PC-9 (cell line): ENCODE measurements around the gene MXRA8. TPM values are rescaled to one million over a fixed set of nuclear protein-coding genes. Genes with fewer than 3 reads are reported as not detected.
"Not testable (repeated sequence)": the region's sequence is repeated elsewhere in the genome, so short reads cannot be mapped to it uniquely, and the experiment has no call there.

ENCODE experiments used
- BruUV-seq: library from RNA; stranded (reverse); fragments of 400-500 nt; replicated peaks from 2 replicates; lab custom pipeline; 2021; lab: Mats Ljungman, UMichigan
- CTCF ChIA-PET: fragments of 300-600 bp; sonication (Branson Sonifier 250); formaldehyde crosslinking; loops from one replicate; lab custom pipeline; 2022; ENCODE audit warnings: antibody characterized with exemption; lab: Charles Lee
- POLR2A ChIA-PET: fragments of 300-600 bp; sonication (Branson Sonifier 250); formaldehyde crosslinking; loops from one replicate; lab custom pipeline; 2022; ENCODE audit warnings: antibody characterized with exemption; ENCODE audit not compliant: unreplicated experiment; lab: Charles Lee
- DNase-seq, 2 experiments: peaks; one replicate each; pipeline versions ENCODE4 v3.0.0 to v3.0.0-alpha.2; 2015 to 2022; ENCODE audit warnings: mixed read lengths in 1 of 2
- H2AFZ ChIP-seq: fragments of 200-600 bp; sonication (generic); 2 replicates; pipeline ENCODE4 v1.8.1; 2017; ENCODE audit warnings: antibody characterized with exemption
- H3F3A ChIP-seq: fragments of 200-600 bp; sonication (generic); 2 replicates; pipeline ENCODE4 v1.8.1; 2017; ENCODE audit warnings: antibody characterized with exemption, mild to moderate bottlenecking, low read depth; ENCODE audit not compliant: insufficient read depth
- H3K27ac ChIP-seq: fragments of 200-600 bp; sonication (generic); 2 replicates; pipeline ENCODE4 v1.6.1; 2016; ENCODE audit warnings: mixed run types
- H3K27me3 ChIP-seq: fragments of 200-600 bp; sonication (generic); 2 replicates; pipeline ENCODE4 v1.6.1; 2016; ENCODE audit warnings: low read depth, mixed run types; ENCODE audit not compliant: insufficient read depth
- H3K36me3 ChIP-seq: fragments of 200-600 bp; sonication (generic); 2 replicates; pipeline ENCODE4 v1.6.1; 2016; ENCODE audit warnings: low read depth, mixed run types
- H3K4me1 ChIP-seq: fragments of 200-600 bp; sonication (generic); replicated peaks from 2 replicates; pipeline ENCODE4 v1.6.1; 2016; ENCODE audit warnings: mixed run types; ENCODE audit not compliant: insufficient read depth
- H3K4me2 ChIP-seq: fragments of 200-600 bp; sonication (generic); 2 replicates; pipeline ENCODE4 v1.6.1; 2017; ENCODE audit warnings: mixed run types
- H3K4me3 ChIP-seq: fragments of 200-600 bp; sonication (generic); 2 replicates; pipeline ENCODE4 v1.6.1; 2016; ENCODE audit warnings: mixed run types
- H3K79me2 ChIP-seq: fragments of 200-600 bp; sonication (generic); 2 replicates; pipeline ENCODE4 v1.6.1; 2017; ENCODE audit warnings: low read depth, mixed run types
- H3K9me2 ChIP-seq: fragments of 200-600 bp; sonication (generic); 2 replicates; pipeline ENCODE4 v1.8.1; 2017; ENCODE audit warnings: mild to moderate bottlenecking; ENCODE audit not compliant: insufficient read depth
- H3K9me3 ChIP-seq: fragments of 200-600 bp; sonication (generic); 2 replicates; pipeline ENCODE4 v1.8.1; 2016; ENCODE audit warnings: low read depth; ENCODE audit not compliant: insufficient read depth
- H4K20me1 ChIP-seq: fragments of 200-600 bp; sonication (generic); 2 replicates; pipeline ENCODE4 v1.8.1; 2017; ENCODE audit not compliant: insufficient read depth
- CTCF ChIP-seq: fragments of 200-600 bp; sonication (generic); conservative IDR thresholded peaks from 2 replicates; pipeline ENCODE4 v1.6.1; 2017; ENCODE audit warnings: mixed run types, antibody characterized with exemption, mild to moderate bottlenecking, moderate library complexity
- EZH2 ChIP-seq: fragments of 200-600 bp; sonication (generic); IDR thresholded peaks from 2 replicates; pipeline ENCODE4 v1.8.0; 2017; ENCODE audit warnings: antibody characterized with exemption, low read depth
- intact Hi-C: fragments of 100-400 bp; cut with micrococcal nuclease; formaldehyde crosslinking; loops from one replicate; pipeline ENCODE4 v1.10.0; 2022; ENCODE audit not compliant: unreplicated experiment
- total RNA-seq: library from RNA; stranded (reverse); gene quantifications from 2 replicates; pipeline ENCODE4 v1.2.3, GENCODE V29; 2021

MXRA8 gene
- total RNA-seq, 1 experiment from 2014 or later: 0.55 TPM

- Histone ChIP-seq H3K4me2 (no peak overlapping the region), H2AFZ (no peak overlapping the region), H3K79me2 (peaks cover 25% of the 10 kb centered on the region), H4K20me1 (no peaks in the 10 kb centered on the region), H3F3A (peaks cover 20% of the 10 kb centered on the region; the same call in 1 of the 2 replicates), H3K27me3 (no peaks in the 10 kb centered on the region), H3K27ac (no peak overlapping the region), H3K9me3 (no peaks in the 10 kb centered on the region), H3K36me3 (no peaks in the 10 kb centered on the region; the same call in 1 of the 2 replicates), H3K4me3 (no peak overlapping the region), H3K9me2 (no peaks in the 10 kb centered on the region), H3K4me1 (peaks cover 16% of the 10 kb centered on the region)
- POLR2A ChIA-PET: interaction anchor here (0.6 kb wide), 3 partner anchors 90 to 134 kb away, joined by 3 to 7 read pairs (median 5); no protein-coding TSS in a partner anchor
- CTCF ChIA-PET: no interaction called here
- no TSS peak for BruUV-seq
- no peak for TF ChIP-seq EZH2
- peak; percentile 93 for TF ChIP-seq CTCF
- intact Hi-C loops: loop anchor here (2.0 to 10.0 kb wide), 2 partner anchors 27 to 133 kb away; no protein-coding TSS in a partner anchor
- peak in 1 of 2 experiments; percentile 77 for DNase-seq
Measured at GRCh38 chr1:1371746-1372711, 13.7 kb upstream of the MXRA8 start.

DNA sequence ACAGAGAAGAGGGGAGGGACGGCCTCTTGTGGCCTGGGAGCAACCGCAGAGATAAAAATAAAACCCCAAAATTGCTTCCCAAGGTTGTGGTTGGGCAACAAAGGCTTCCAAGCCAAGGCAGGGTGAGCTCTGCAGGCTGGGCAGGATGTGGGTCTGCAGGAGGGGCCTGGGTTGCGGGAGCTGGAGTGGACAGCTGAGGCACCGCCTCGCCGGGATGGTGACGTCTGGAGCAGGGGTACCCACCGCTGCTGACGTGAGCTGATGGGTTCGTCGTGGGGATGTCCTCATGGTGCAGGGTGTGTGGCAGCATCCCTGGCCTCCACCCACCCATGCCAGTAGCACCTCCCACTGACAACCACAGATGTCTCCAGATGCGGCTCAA lies 13.0 kb upstream of the MXRA8 start:
- H3K79me2 ChIP-seq: peaks cover 25% of the 10 kb centered on the region
- POLR2A ChIA-PET: interaction anchor here (0.6 kb wide), 1 partner anchor 173 kb away, joined by 3 read pairs; no protein-coding TSS in a partner anchor
- no peak overlapping the region for H2AFZ ChIP-seq
- no TSS peak for BruUV-seq
- no peak overlapping the region for H3K27ac ChIP-seq
- DNase-seq: no peak
- H3K27me3 ChIP-seq: no peaks in the 10 kb centered on the region
- H3K36me3 ChIP-seq: no peaks in the 10 kb centered on the region; the same call in 1 of the 2 replicates
- no peak overlapping the region for H3K4me3 ChIP-seq
- H3K4me2 ChIP-seq: no peak overlapping the region
- CTCF ChIA-PET: interaction anchor here (0.6 kb wide), 1 partner anchor 134 kb away, joined by 7 read pairs; no protein-coding TSS in a partner anchor
- H3F3A ChIP-seq: peaks cover 13% of the 10 kb centered on the region; the same call in 1 of the 2 replicates
- no peaks in the 10 kb centered on the region for H4K20me1 ChIP-seq
- H3K9me3 ChIP-seq: no peaks in the 10 kb centered on the region
- intact Hi-C loops: loop anchor here (10.0 kb wide), 1 partner anchor 133 kb away; no protein-coding TSS in a partner anchor
- peaks cover 16% of the 10 kb centered on the region for H3K4me1 ChIP-seq
- H3K9me2 ChIP-seq: no peaks in the 10 kb centered on the region
- no peak for TF ChIP-seq CTCF
- TF ChIP-seq EZH2: no peak

DNA sequence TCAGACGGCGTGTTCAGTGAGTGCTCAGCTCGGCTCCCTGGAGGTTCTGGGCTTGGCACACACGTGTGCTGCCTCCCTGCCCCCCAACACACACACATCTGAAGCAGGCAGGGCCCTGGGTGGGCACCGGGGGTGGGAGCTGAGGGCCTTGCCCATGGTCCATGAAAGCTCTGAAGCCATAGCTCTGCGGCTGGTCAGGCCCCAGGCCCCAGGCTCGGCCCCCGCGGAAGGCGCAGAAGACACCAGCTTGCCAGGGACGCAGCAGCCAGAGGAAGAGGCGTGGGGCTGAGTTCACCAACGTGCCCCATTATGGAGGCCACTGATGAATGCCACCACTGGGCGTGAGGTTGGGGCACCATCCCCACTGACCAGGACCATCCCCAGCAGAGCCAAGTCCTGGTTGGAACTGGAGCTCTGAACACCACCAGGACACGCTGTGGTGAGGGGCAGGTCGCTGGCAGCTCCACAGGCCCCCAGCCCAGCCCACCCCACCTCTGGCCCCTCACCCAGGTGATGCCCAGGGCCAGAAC lies 12.5 kb upstream of the MXRA8 start:
- Histone ChIP-seq H4K20me1 (no peaks in the 10 kb centered on the region), H3K27ac (no peak overlapping the region), H3K4me2 (no peak overlapping the region), H3K9me3 (no peaks in the 10 kb centered on the region), H3K9me2 (no peaks in the 10 kb centered on the region), H3F3A (peaks cover 10% of the 10 kb centered on the region; the same call in 1 of the 2 replicates), H3K36me3 (no peaks in the 10 kb centered on the region; the same call in 1 of the 2 replicates), H3K4me1 (peaks cover 11% of the 10 kb centered on the region), H2AFZ (no peak overlapping the region), H3K4me3 (no peak overlapping the region), H3K27me3 (no peaks in the 10 kb centered on the region), H3K79me2 (peaks cover 21% of the 10 kb centered on the region)
- CTCF ChIA-PET: interaction anchor here (0.6 kb wide), 1 partner anchor 134 kb away, joined by 7 read pairs; no protein-coding TSS in a partner anchor
- intact Hi-C loops: loop anchor here (10.0 kb wide), 1 partner anchor 134 kb away; no protein-coding TSS in a partner anchor
- no TSS peak for BruUV-seq
- POLR2A ChIA-PET: interaction anchor here (0.6 kb wide), 1 partner anchor 173 kb away, joined by 3 read pairs; no protein-coding TSS in a partner anchor
- DNase-seq: no peak
- TF ChIP-seq CTCF (no peak), EZH2 (no peak)

DNA sequence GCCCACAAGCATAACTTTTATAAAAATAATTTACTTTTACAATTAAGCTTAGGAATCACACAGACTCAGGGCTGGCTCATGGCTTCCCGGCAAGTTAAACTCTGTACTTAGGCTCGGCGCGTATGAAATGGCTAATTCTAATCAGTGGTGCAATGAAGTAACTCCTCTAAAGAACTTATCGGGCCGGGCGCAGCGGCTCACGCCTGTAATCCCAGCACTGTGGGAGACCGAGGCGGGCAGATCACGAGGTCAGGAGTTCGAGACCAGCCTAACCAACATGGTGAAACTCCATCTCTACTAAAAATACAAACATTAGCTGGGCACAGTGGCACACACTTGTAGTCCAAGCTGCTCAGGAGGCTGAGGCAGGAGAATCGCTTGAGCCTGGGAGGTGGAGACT lies 11.7 kb upstream of the MXRA8 start:
- H3K4me1 ChIP-seq: peaks cover 10% of the 10 kb centered on the region; the same call in 1 of the 2 replicates
- intact Hi-C loops: loop anchor here (10.0 kb wide), 1 partner anchor 135 kb away; no protein-coding TSS in a partner anchor
- H3F3A ChIP-seq, H3K27ac ChIP-seq, H3K9me3 ChIP-seq, H4K20me1 ChIP-seq, H3K4me2 ChIP-seq, CTCF ChIA-PET, H2AFZ ChIP-seq, H3K4me3 ChIP-seq, H3K27me3 ChIP-seq, H3K9me2 ChIP-seq, DNase-seq, H3K36me3 ChIP-seq, BruUV-seq, POLR2A ChIA-PET: not testable (repeated sequence)
- H3K79me2 ChIP-seq: peaks cover 20% of the 10 kb centered on the region
